AG04450 (cell line): Measurements from ENCODE around the gene C12orf43. TPM values are rescaled to one million over a fixed set of nuclear protein-coding genes. Genes with fewer than 3 reads are reported as not detected.

Source experiments
- CTCF ChIA-PET: fragments of 300-600, 350-600 bp; formaldehyde crosslinking; extraction: SDS; loops from one replicate; lab custom pipeline; 2022; ENCODE audit warnings: antibody characterized with exemption, inconsistent platforms; lab: Charles Lee
- POLR2A ChIA-PET: fragments of 350-600 bp; formaldehyde crosslinking; extraction: SDS; loops from one replicate; lab custom pipeline; 2021; ENCODE audit warnings: antibody characterized with exemption, inconsistent platforms; lab: Yijun Ruan, JAX
- DNase-seq: peaks from one replicate; pipeline ENCODE4 v3.0.0-alpha.2; 2011; ENCODE audit warnings: low read depth, low spot score
- H3K27ac ChIP-seq: one replicate; pipeline ENCODE4 v1.5.1; 2012; ENCODE audit warnings: low read depth, low read length, control low read depth
- H3K27me3 ChIP-seq: one replicate; pipeline ENCODE4 v1.6.0; 2012; ENCODE audit warnings: low read length; ENCODE audit not compliant: control insufficient read depth, insufficient read depth
- H3K4me3 ChIP-seq: 2 replicates; pipeline ENCODE4 v1.5.1; 2011; ENCODE audit warnings: mild to moderate bottlenecking, low read depth, low read length, control low read depth
- H3K9me3 ChIP-seq: 2 replicates; pipeline ENCODE4 v1.5.1; 2012; ENCODE audit warnings: low read length; ENCODE audit not compliant: control insufficient read depth, insufficient read depth
- CTCF ChIP-seq: IDR thresholded peaks from 2 replicates; pipeline ENCODE4 v1.5.1; 2011; ENCODE audit warnings: low read depth, low read length, control low read depth, inconsistent platforms
- polyA plus RNA-seq: library from polyadenylated mRNA; depleted of rRNA; stranded (reverse); fragments of >200 nt; gene quantifications from 2 replicates; pipeline ENCODE4 v1.2.3, GENCODE V29; 2011

Gene C12orf43
- polyA plus RNA-seq, 1 experiment, result 13.6 TPM

- ChIA-PET POLR2A (no interaction called here), CTCF (no interaction called here)
- TF ChIP-seq CTCF, result no peak
- Histone ChIP-seq H3K27me3 (peaks cover 6% of the 10 kb centered on the region), H3K9me3 (no peaks in the 10 kb centered on the region), H3K27ac (no peak overlapping the region), H3K4me3 (no peak overlapping the region)
- no peak for DNase-seq
These were observed 52.0 kb downstream of the C12orf43 start for GRCh38 chr12:120964298-120964697.

GRCh38 chr12:120962532-120963020, 53.7 kb downstream of the C12orf43 start:
- ChIA-PET CTCF (interaction anchor here (1.1 to 2.5 kb wide), 2 partner anchors 9 to 380 kb away, joined by 3 to 13 read pairs; no protein-coding TSS in a partner anchor), POLR2A (no interaction called here)
- TF ChIP-seq CTCF, result no peak
- Histone ChIP-seq H3K27me3 (peaks cover 6% of the 10 kb centered on the region), H3K27ac (no peak overlapping the region), H3K4me3 (no peak overlapping the region), H3K9me3 (no peaks in the 10 kb centered on the region)
- no peak for DNase-seq

DNA sequence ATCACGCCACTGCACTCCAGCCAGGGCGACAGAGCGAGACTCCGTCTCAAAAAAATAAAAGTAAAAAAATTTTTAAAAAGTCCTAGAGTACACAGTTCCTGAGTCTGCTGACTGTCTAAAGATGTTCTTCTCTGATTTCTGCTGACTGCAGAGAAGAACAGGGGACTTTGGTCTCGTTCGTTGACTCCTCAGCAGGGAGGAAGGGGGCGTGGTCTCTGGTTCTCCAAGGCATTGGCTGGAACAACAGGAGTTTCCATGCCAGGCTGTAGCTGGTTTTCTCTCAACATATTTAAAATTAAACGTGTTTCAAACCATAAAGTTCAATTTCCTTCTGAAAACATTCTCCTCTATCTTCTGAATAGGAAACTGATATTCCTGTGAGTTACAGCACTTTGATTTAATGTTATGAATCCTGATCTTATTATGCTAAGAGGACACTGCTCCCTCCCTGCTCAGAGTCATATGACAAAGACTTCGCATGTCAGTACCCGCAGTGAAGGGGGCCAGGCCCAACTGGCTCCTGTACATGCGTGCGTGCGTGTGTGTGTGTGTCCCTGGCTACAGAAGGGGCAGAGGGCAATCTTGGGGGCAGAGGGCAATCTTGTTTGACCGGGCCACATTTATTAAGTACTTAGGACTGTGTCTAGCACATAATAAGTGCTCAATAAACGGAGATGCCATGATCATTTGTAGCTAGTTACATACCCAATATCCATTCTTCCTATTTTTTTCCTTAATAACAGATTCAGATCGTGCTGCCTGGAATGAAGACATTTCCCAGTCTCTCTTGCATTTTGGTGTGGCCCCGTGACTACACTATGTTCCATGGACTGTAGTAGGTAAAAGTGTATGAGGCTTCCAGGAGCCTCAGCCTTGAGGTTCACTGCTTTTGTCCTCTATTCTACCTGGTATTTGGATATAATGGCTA, 54.4 kb downstream of the C12orf43 start:
- POLR2A ChIA-PET, result no interaction called here
- no peak overlapping the region for H3K27ac ChIP-seq
- no peaks in the 10 kb centered on the region for H3K9me3 ChIP-seq
- peaks cover 6% of the 10 kb centered on the region for H3K27me3 ChIP-seq
- DNase-seq, result no peak
- CTCF ChIA-PET, result interaction anchor here (1.1 to 2.5 kb wide), 2 partner anchors 10 to 379 kb away, joined by 3 to 13 read pairs; no protein-coding TSS in a partner anchor
- no peak for TF ChIP-seq CTCF
- no peak overlapping the region for H3K4me3 ChIP-seq

DNA sequence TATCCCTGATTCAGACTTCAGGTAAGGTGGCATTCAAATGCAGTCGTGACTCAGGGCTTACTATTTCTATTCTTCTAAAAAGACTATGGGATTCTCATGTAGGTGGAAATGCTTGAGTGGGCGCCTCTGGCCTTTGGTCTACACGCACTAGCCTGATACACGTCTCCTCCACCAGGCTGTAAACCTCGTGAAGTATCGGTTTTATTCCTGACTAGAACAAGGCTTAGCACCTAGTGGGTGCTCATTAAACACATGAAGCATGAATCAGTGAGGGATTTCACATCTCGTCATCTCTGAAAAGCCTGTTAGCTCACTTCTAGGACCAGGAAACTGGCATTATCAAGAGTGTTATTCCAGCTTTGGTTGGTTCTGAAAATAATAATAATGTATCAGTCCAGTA, 55.6 kb downstream of the C12orf43 start:
- H3K27me3 ChIP-seq, result peaks cover 6% of the 10 kb centered on the region
- DNase-seq, result no peak
- POLR2A ChIA-PET, result no interaction called here
- CTCF ChIA-PET, result interaction anchor here (1.0 kb wide), 1 partner anchor 12 kb away, joined by 3 read pairs; no protein-coding TSS in a partner anchor
- no peaks in the 10 kb centered on the region for H3K9me3 ChIP-seq
- no peak overlapping the region for H3K27ac ChIP-seq
- TF ChIP-seq CTCF, result no peak
- H3K4me3 ChIP-seq, result no peak overlapping the region
